Colonic mucosa (tissue), 4 donors: ENCODE measurements around the gene DCAF15. TPM values are rescaled to one million over a fixed set of nuclear protein-coding genes. Genes with fewer than 3 reads are reported as not detected.
"Not testable (repeated sequence)": the region's sequence is repeated elsewhere in the genome, so short reads cannot be mapped to it uniquely, and the experiment has no call there.

Experiments used
- DNase-seq: peaks from one replicate; pipeline ENCODE4 v3.0.0-alpha.2; 2020
- H3K27ac ChIP-seq: fragments of 200-600 bp; one replicate; pipeline ENCODE4 v1.8.0; 2021
- H3K27me3 ChIP-seq: fragments of 200-600 bp; one replicate; pipeline ENCODE4 v1.8.0; 2021
- H3K36me3 ChIP-seq: fragments of 200-600 bp; one replicate; pipeline ENCODE4 v1.8.0; 2021
- H3K4me1 ChIP-seq: fragments of 200-600 bp; one replicate; pipeline ENCODE4 v1.8.0; 2021; ENCODE audit warnings: mild to moderate bottlenecking
- H3K4me3 ChIP-seq: fragments of 200-600 bp; one replicate; pipeline ENCODE4 v1.8.0; 2021
- H3K9ac ChIP-seq, 2 donors: one replicate each; pipeline ENCODE4 v1.7.0; 2013; ENCODE audit warnings: control low read depth in 2 of 2, low read depth in 2 of 2, low read length in 2 of 2
- H3K9me3 ChIP-seq: fragments of 200-600 bp; one replicate; pipeline ENCODE4 v1.8.0; 2021
- CTCF ChIP-seq: fragments of 200-600 bp; IDR thresholded peaks from one replicate; pipeline ENCODE4 v1.8.0; 2022; ENCODE audit warnings: antibody characterized with exemption, mild to moderate bottlenecking
- intact Hi-C: fragments of 100-400 bp; cut with DNase I; formaldehyde crosslinking; loops from one replicate; pipeline ENCODE4 v1.14.1; 2022
- total RNA-seq, 2 donors: library from RNA; stranded (reverse); fragmentation: NEBNext Ultra II Directional in 1 of 2; extraction: Animal tissue kit (Norgen Biotek cat#: 25700) in 1 of 2; gene quantifications; one replicate each; pipeline ENCODE4 v1.2.1, GENCODE V29; 2021
- donor health status: healthy.
- donor health status: DM: no; HTN: no; CAD: no.
- donor health status: DM: no; HTN: no; CAD: no.

Gene DCAF15
- total RNA-seq, 2 donors from 2014 or later: 30.2 to 55.1 TPM

DNA sequence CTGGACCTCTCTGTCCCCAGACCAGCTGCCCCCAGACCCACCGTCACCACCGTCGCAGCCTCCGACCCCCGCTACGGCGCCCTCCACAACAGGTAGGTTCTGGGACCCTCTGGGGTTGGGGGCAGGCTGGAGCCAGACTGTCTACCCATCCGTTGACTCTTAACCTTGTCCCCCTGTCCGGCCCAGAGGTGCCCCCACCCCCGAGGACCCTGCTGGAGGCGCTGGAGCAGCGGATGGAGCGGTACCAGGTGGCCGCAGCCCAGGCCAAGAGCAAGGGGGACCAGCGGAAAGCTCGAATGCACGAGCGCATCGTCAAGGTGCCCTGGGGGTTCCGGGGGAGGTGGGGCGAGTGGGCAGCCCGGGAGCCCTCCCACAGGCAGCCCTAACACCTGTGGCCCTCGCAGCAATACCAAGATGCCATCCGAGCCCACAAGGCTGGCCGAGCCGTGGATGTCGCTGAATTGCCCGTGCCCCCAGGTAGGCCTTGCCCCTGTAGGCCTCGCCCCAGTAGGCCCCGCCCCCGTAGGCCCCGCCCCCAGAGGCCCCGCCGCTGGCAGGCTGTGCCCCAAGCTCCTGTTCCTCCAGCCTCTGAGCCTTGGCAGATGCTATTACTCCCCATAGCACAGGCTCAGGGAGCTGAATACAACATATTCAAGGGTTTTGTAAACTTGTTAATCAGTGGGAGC, 33.4 kb upstream of the DCAF15 start:
- no peaks in the 10 kb centered on the region for H3K4me1 ChIP-seq
- no peak overlapping the region for H3K4me3 ChIP-seq
- no peak overlapping the region for H3K27ac ChIP-seq
- no peaks in the 10 kb centered on the region for H3K9me3 ChIP-seq
- no peak overlapping the region for H3K9ac ChIP-seq
- peaks cover 18% of the 10 kb centered on the region for H3K36me3 ChIP-seq
- DNase-seq: no peak
- no peak for TF ChIP-seq CTCF
- no peaks in the 10 kb centered on the region for H3K27me3 ChIP-seq
- intact Hi-C loops: no loop called here

DNA sequence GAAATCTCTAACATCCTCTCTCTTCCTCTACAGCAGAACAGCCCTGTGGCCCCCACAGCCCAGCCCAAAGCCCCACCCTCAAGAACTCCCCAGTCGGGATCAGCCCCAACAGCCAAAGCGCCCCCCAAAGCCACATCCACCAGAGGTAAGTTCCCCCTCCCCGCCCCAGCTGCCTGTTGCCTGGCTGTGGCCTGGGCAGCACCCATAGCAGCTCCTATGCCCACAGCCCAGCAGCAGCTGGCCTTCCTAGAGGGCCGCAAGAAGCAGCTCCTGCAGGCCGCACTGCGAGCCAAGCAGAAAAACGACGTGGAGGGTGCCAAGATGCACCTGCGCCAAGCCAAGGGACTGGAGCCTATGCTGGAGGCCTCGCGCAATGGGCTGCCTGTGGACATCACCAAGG, 31.8 kb upstream of the DCAF15 start:
- H3K4me1 ChIP-seq: no peaks in the 10 kb centered on the region
- no peaks in the 10 kb centered on the region for H3K27me3 ChIP-seq
- H3K4me3 ChIP-seq: no peak overlapping the region
- no peak overlapping the region for H3K9ac ChIP-seq
- TF ChIP-seq CTCF: no peak
- intact Hi-C loops: no loop called here
- no peak overlapping the region for H3K27ac ChIP-seq
- no peaks in the 10 kb centered on the region for H3K9me3 ChIP-seq
- DNase-seq: no peak
- H3K36me3 ChIP-seq: peaks cover 12% of the 10 kb centered on the region

DNA sequence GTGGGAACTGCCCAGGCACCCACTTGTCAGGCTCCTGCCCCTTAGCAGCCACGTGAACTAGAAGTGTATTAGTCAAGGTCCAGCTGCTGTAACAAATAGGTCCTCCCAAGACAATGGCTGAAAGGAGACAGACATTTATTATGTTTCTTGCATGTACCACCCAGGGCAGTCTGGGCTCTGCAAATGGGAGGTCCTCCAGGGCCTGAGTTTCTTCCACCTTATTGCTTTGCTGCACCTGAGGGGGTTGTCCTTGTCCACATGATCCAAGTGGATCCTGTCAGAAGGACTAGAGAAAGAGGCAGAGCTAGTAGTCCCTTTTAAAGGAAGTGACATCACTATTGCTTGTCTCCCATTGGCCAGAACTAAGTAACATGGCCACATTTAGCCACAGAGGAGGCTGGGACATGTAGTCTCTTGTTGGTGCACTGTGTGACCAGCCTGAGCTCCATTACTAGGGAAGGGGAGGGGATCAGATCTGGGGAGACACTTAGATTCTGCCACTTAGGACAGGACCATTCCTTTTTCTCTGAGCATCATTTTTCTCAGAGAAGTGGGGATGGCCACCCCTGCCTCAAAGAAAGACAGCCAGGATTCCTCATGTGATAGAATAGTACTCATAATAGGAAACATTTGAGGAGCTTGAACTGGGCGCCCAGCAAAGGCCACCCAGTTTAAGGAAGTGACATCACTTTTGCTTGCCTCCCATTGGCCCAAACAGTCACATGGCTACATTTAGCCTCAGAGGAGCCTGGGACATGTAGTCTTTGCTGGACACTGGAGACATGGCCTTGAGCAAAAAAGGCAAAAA, 31.2 kb upstream of the DCAF15 start:
- Histone ChIP-seq H3K9ac (no peak overlapping the region), H3K4me3 (no peak overlapping the region), H3K4me1 (no peaks in the 10 kb centered on the region), H3K27me3 (no peaks in the 10 kb centered on the region), H3K36me3 (peaks cover 12% of the 10 kb centered on the region), H3K9me3 (no peaks in the 10 kb centered on the region), H3K27ac (no peak overlapping the region)
- TF ChIP-seq CTCF: no peak
- intact Hi-C loops: no loop called here
- no peak for DNase-seq

GRCh38 chr19:13922118-13922517, 30.2 kb upstream of the DCAF15 start:
- intact Hi-C loops, H3K27ac ChIP-seq: not testable (repeated sequence)
- H3K36me3 ChIP-seq: peaks cover 12% of the 10 kb centered on the region

DNA sequence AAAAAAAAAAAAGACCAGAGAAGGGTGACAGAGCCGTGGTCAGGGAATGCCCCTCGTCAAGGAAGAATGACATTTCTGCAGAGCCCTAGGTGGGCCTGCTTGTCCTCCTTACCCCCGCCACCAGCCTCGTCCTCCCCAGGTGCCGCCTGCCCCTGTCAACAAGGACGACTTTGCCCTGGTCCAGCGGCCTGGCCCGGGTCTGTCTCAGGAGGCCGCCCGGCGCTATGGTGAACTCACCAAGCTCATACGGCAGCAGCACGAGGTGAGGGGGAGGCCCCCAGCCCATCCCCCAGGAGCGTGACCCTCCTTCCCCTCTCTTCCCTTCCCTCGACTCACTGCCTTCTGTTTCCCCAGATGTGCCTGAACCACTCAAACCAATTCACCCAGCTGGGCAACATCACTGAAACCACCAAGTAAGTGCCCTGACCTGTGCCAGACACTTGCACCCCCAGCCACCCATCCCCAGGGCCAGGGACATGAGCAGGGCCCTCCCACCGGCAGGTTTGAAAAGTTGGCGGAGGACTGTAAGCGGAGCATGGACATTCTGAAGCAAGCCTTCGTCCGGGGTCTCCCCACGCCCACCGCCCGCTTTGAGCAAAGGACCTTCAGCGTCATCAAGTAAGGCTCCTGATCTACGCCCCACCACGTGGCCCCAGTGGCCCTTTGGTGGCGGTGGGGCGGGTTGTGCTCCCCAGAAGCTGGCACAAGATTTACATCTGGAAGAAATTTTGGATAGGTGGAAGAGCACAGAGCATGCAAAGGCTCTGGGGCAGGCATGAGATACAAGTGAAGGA, 28.9 kb upstream of the DCAF15 start:
- peaks cover 12% of the 10 kb centered on the region for H3K36me3 ChIP-seq
- DNase-seq: no peak
- no peak overlapping the region for H3K4me3 ChIP-seq
- no peak overlapping the region for H3K27ac ChIP-seq
- intact Hi-C loops: no loop called here
- H3K4me1 ChIP-seq: no peaks in the 10 kb centered on the region
- no peaks in the 10 kb centered on the region for H3K9me3 ChIP-seq
- TF ChIP-seq CTCF: no peak
- no peaks in the 10 kb centered on the region for H3K27me3 ChIP-seq
- no peak overlapping the region for H3K9ac ChIP-seq

More at GRCh38 chr19:13922118-13922517, 30.2 kb upstream of the DCAF15 start:
- DNase-seq, H3K4me3 ChIP-seq, H3K27me3 ChIP-seq, H3K9me3 ChIP-seq, H3K9ac ChIP-seq, H3K4me1 ChIP-seq: not testable (repeated sequence)
